ENCODE results near the gene SPATA9.
"Not testable (repeated sequence)": the region's sequence is repeated elsewhere in the genome, so short reads cannot be mapped to it uniquely, and the experiment has no call there.

SPATA9 gene

DNA sequence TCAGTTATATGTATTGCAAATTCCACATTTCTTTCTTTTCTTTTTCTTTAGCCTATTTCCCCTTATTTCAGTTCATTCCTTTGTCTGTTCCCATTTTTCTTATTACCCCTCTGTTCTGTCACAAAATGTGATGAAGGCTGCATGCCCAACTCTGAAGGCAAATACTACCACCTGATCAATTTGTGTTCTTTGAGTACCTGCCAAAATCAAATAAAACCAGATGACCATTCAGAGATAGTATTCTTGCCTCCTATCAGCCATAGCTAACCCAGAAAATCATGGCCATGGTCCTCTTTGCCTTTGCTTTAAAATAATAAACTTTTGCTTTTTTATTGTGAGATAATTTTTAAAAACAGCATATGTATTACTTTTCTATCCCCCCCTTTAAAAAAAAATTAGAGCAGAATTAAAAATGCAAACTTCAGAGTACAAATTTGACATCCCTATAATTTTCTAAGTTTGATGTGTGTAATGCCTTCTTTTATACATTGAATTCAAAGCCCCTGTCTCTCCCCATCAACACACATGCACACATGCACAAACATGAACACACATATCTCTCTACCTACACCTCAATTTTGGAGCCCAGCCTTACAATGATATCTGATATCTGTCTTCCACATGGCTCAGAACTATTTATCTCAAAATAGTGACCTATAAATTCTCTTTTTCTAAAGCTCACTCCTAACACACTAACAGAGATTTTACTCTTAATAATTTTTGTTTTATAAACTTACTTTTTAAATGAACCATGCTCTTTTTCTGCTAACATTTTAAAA, 32.8 kb downstream of the SPATA9 start:
- ATAC-seq (replicated peaks) (no peak), DNase-seq (no peak)
- H3K4me3 Mint-ChIP-seq = no peak overlapping the region
- H3K27me3 Mint-ChIP-seq = no peaks in the 10 kb centered on the region
- no peaks in the 10 kb centered on the region for H3K9me3 Mint-ChIP-seq
- no peak overlapping the region for H3K27ac Mint-ChIP-seq
- peaks cover 0 to 8% of the 10 kb centered on the region in 2 donors for H3K4me1 Mint-ChIP-seq
- peaks cover 2 to 13% of the 10 kb centered on the region in 2 donors for H3K36me3 Mint-ChIP-seq

DNA sequence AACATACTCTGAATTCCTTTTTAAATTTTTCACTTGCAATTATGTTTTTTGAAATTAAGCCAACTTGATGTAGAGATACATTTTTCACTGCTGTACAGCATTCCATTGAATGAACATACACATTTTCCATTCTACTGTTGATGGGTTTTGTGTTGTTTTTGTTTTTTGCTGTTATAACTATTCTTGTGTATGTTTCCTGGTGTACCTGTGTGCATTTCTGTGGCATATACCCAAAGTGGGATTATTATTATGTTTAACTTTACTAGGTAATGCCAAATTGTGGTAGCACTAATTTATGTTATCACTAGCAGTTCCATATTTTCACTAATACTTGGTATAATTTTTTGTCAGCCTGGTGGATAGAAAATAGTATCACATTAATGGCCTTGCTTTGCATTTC, 33.5 kb downstream of the SPATA9 start:
- peaks cover 2 to 12% of the 10 kb centered on the region in 2 donors for H3K4me1 Mint-ChIP-seq
- ATAC-seq (replicated peaks) (no peak), DNase-seq (no peak)
- H3K27me3 Mint-ChIP-seq = no peaks in the 10 kb centered on the region
- no peak overlapping the region for H3K27ac Mint-ChIP-seq
- H3K4me3 Mint-ChIP-seq = no peak overlapping the region
- H3K9me3 Mint-ChIP-seq = no peaks in the 10 kb centered on the region
- peaks cover 2 to 10% of the 10 kb centered on the region in 2 donors for H3K36me3 Mint-ChIP-seq

GRCh38 chr5:95647886-95648860, 34.6 kb downstream of the SPATA9 start:
- no peaks in the 10 kb centered on the region for H3K27me3 Mint-ChIP-seq
- DNase-seq (no peak), ATAC-seq (replicated peaks) (no peak)
- H3K27ac Mint-ChIP-seq = no peak overlapping the region
- H3K9me3 Mint-ChIP-seq = no peaks in the 10 kb centered on the region
- H3K4me1 Mint-ChIP-seq = peaks cover 4 to 15% of the 10 kb centered on the region in 2 donors
- peaks cover 2 to 10% of the 10 kb centered on the region in 2 donors for H3K36me3 Mint-ChIP-seq
- peak overlapping the region in 1 of 2 donors; percentile 21 for H3K4me3 Mint-ChIP-seq

DNA sequence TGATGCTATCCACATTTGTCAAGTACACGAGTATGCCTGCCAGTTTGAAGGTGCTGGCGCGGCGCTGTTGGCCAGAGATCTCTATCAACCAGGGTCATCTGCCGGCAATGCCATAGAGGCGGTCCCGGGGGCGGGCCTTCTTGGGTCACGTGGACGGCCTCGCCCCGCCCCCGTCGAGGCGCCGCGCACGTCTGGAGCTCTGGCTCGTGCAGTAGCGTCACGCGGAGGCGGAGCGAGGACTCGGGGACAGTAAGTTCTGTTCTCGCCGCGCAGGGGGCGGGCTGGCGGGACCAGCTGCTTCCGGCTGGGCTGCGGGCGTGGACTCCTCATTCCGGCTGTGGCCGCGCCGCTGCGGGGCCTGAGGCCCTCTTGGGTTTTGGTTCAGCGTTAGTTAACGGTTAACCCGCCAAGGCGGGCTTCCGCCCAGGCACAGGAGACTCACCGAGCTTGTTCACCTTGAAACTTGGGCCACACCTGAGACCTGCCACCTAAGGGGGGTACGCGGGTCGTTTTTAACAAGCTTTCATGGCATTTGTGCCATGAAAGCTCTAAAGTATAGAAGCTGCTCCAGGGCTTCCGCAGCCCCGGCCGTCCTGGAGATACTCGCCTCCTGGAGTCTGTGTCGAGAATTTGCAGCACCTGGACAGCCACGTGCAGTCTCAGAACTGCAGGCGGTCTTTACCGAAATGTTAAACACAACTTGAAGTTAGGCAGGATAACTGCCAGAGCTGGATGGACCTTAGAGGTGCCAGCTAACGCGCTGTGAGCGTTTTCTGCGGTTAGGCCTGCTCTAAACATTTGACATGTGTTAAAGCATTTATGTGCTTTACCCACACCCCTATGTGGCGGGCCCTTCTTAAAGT, 36.0 kb downstream of the SPATA9 start, which contains the start of gene RFESD:
TSS of gene RFESD (plus strand) at position 209 of the 863 bp plus-strand sequence. CDS start 5,495 bp downstream, outside the sequence.
- H3K36me3 Mint-ChIP-seq = no peaks in the 10 kb centered on the region
- DNase-seq (peak; percentile 94), ATAC-seq (replicated peaks) (peak; percentile 97 to 98)
- peak within 1 kb of the TSS; percentile 86 to 91 for H3K4me3 Mint-ChIP-seq
- H3K27ac Mint-ChIP-seq = peak within 1 kb of the TSS; percentile 93
- peaks cover 4 to 15% of the 10 kb centered on the region in 2 donors for H3K4me1 Mint-ChIP-seq
- no peaks in the 10 kb centered on the region for H3K27me3 Mint-ChIP-seq
- H3K9me3 Mint-ChIP-seq = no peaks in the 10 kb centered on the region

GRCh38 chr5:95646226-95646568, 36.6 kb downstream of the SPATA9 start:
- H3K9me3 Mint-ChIP-seq; H3K27me3 Mint-ChIP-seq; DNase-seq; ATAC-seq (replicated peaks); H3K36me3 Mint-ChIP-seq: not testable (repeated sequence)
- Mint-ChIP-seq H3K27ac (peak overlapping the region; percentile 93), H3K4me3 (peak overlapping the region; percentile 86 to 91), H3K4me1 (peaks cover 4 to 15% of the 10 kb centered on the region in 2 donors)

GRCh38 chr5:95644351-95645042, 38.3 kb downstream of the SPATA9 start:
- no peak overlapping the region for H3K27ac Mint-ChIP-seq
- H3K9me3 Mint-ChIP-seq = no peaks in the 10 kb centered on the region
- H3K4me3 Mint-ChIP-seq = no peak overlapping the region
- H3K27me3 Mint-ChIP-seq = no peaks in the 10 kb centered on the region
- H3K36me3 Mint-ChIP-seq = no peaks in the 10 kb centered on the region
- DNase-seq (peak; percentile 41), ATAC-seq (replicated peaks) (peak; percentile 24 to 26)
- peaks cover 4 to 15% of the 10 kb centered on the region in 2 donors for H3K4me1 Mint-ChIP-seq

DNA sequence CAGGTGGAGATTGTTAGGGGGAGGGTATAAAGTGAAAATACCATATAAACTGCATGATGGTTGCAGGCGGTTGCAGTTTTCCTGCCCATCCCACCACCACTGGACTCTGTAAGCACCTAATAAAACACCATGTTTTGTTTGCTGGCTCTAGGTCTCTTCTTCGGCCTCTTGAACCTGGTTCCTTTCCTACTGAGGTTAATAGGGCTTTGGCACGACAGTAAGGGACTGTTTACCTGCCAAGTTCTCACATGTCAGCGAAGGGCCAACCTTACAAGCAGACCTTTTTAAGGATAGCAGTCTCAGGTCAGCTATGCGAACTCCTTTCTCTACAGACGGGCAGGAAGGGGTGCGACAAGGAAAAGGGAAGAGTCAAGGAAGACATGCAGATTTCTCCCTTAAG, 39.6 kb downstream of the SPATA9 start:
- ATAC-seq (replicated peaks) (no peak), DNase-seq (no peak)
- Mint-ChIP-seq H3K9me3 (no peaks in the 10 kb centered on the region), H3K4me1 (peaks cover 4 to 15% of the 10 kb centered on the region in 2 donors), H3K4me3 (no peak overlapping the region), H3K36me3 (no peaks in the 10 kb centered on the region), H3K27ac (peak overlapping the region; percentile 49), H3K27me3 (peaks cover 0 to 5% of the 10 kb centered on the region in 2 donors)

- H3K9me3 Mint-ChIP-seq = no peaks in the 10 kb centered on the region
Measured at GRCh38 chr5:95641741-95642220, 41.0 kb downstream of the SPATA9 start.

GRCh38 chr5:95638632-95639031, 44.2 kb downstream of the SPATA9 start:
- Mint-ChIP-seq H3K9me3 (no peaks in the 10 kb centered on the region), H3K27ac (no peak overlapping the region), H3K36me3 (no peaks in the 10 kb centered on the region), H3K27me3 (peaks cover 0 to 5% of the 10 kb centered on the region in 2 donors), H3K4me3 (no peak overlapping the region), H3K4me1 (peaks cover 0 to 2% of the 10 kb centered on the region in 2 donors)
- DNase-seq = no peak
- ATAC-seq (replicated peaks) = no peak

More at GRCh38 chr5:95641741-95642220, 41.0 kb downstream of the SPATA9 start:
- DNase-seq (no peak), ATAC-seq (replicated peaks) (no peak)
- H3K27ac Mint-ChIP-seq = no peak overlapping the region
- H3K4me1 Mint-ChIP-seq = peaks cover 4 to 13% of the 10 kb centered on the region in 2 donors
- no peaks in the 10 kb centered on the region for H3K36me3 Mint-ChIP-seq
- H3K27me3 Mint-ChIP-seq = peaks cover 0 to 5% of the 10 kb centered on the region in 2 donors
- no peak overlapping the region for H3K4me3 Mint-ChIP-seq

DNA sequence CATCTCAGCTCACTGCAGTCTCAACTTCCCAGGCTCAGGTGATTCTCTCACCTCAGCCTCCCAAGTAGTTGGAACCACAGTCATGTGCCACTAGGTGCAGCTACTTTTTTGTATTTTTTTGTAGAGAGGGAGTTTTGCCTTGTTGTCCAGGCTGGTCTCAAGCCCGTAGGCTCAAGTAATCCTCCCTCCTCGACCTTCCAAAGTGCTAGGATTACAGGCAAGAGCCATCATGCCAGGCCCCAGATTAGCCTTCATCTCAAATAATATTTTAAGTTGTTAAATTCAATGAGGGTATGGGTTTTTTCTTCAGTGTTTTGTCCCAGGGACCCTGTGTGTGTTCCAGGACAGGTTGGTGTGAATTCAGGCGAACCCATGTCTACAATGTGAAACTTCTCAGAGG, 48.7 kb downstream of the SPATA9 start:
- DNase-seq (no peak), ATAC-seq (replicated peaks) (no peak)
- no peak overlapping the region for H3K27ac Mint-ChIP-seq
- H3K9me3 Mint-ChIP-seq = peaks cover 5 to 10% of the 10 kb centered on the region in 2 donors
- H3K27me3 Mint-ChIP-seq = peaks cover 0 to 5% of the 10 kb centered on the region in 2 donors
- H3K36me3 Mint-ChIP-seq = peaks cover 4 to 5% of the 10 kb centered on the region in 2 donors
- no peak overlapping the region for H3K4me3 Mint-ChIP-seq
- H3K4me1 Mint-ChIP-seq = peaks cover 9 to 18% of the 10 kb centered on the region in 2 donors

DNA sequence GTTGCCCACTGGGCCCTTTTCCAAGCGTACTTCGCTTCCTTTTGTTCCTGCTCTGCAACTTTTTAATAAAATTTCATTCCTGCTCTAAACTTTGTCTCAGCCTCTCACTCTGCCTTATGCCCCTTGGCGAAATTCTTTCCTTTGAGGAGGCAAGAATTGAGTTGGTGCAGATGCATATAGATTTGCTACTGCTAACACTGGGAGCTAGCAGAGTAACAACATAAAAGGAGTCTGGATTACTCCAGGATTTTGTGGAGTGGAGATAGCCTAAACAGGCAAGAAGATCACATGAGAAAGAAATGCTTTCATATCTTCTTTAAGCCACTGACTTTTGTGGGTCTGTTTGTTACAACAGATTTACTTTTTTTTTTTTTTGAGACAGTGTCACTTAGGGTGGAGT, 49.1 kb downstream of the SPATA9 start:
- no peak overlapping the region for H3K4me3 Mint-ChIP-seq
- peaks cover 0 to 4% of the 10 kb centered on the region in 2 donors for H3K27me3 Mint-ChIP-seq
- H3K36me3 Mint-ChIP-seq = peaks cover 4 to 5% of the 10 kb centered on the region in 2 donors
- no peak overlapping the region for H3K27ac Mint-ChIP-seq
- peaks cover 9 to 18% of the 10 kb centered on the region in 2 donors for H3K4me1 Mint-ChIP-seq
- peaks cover 5 to 10% of the 10 kb centered on the region in 2 donors for H3K9me3 Mint-ChIP-seq
- ATAC-seq (replicated peaks) (no peak), DNase-seq (no peak)

DNA sequence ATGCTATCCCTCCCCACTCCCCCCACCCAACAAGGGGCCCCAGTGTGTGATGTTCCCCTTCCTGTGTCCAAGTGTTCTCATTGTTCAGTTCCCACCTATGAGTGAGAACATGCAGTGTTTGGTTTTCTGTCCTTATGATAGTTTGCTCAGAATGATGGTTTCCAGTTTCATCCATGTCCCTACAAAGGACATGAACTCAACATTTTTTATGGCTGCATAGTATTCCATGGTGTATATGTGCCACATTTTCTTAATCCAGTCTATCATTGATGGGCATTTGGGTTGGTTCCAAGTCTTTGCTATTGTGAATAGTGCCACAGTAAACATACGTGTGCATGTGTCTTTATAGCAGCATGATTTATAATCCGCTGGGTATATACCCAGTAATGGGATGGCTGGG, 49.8 kb downstream of the SPATA9 start:
- ATAC-seq (replicated peaks); H3K9me3 Mint-ChIP-seq; DNase-seq; H3K36me3 Mint-ChIP-seq; H3K27ac Mint-ChIP-seq; H3K4me3 Mint-ChIP-seq; H3K27me3 Mint-ChIP-seq: not testable (repeated sequence)
- H3K4me1 Mint-ChIP-seq = peaks cover 9 to 18% of the 10 kb centered on the region in 2 donors
